DMS53 treated with DMSO at 0.1 percent for 48 hours (cell line): ENCODE measurements around the gene ADGRL3.
A peak's percentile ranks its signal among the peaks of the same experiment; 100 is the strongest.

Experiments used
- DNase-seq: peaks from one replicate; lab custom pipeline; 2025; ENCODE audit not compliant: unreplicated experiment; lab: John Stamatoyannopoulos, UW

ADGRL3 gene

DNA sequence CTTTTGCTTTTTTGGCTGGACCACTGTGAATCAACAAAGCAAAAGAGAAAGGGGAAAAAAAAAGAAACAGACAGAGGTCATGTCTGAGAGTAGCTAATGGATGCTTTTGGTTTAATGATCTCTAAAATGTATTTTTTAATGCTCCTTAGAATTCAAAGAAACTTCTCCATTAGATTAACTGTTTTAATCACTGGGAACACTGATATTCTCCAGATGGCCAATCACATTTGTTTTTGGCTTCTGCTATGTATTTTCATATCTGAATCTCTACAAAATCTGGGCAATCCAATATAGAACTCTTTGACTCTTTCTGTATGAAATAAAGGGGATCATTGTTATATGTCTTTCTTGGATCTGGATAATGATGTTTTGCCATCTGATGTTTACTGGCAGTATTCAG, 278.2 kb downstream of the ADGRL3 start:
- DNase-seq, result no peak

DNA sequence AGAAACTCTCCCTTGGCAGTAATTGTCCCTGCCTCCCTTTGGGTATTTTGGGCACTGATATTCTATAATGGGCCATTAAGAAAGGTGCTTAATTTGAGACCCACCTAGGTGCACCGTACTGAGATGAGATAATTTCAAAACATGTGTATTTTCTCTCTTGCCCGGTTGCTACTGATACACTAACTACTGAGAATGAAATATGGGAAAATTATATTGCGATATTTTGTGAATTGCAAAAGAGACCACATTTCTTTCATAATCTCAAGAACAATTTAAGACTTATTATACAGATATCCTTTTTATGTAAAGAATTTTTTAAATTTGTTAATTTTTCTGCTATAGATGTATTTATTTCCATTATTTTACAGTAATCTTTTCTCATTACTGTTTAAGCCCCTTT, 284.9 kb downstream of the ADGRL3 start:
- no peak for DNase-seq

DNA sequence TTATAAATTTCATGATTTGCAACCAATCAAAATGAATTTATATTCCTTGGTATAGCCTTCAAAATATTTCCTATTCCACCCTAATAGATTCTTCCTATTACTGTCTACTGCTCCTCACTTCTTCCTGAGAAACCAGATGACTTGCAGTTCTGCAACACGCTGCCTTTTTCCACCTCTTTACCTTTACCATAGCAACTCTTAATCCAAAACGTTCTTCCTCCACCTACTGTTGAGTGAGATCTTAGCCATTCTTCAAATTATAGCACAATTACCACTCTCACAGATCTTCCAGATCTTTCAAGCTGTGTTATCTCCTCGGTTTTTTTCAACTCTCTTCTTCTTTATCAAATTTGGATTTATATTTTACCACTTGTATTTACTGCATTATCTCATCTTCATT, 289.8 kb downstream of the ADGRL3 start:
- peak; percentile 7 for DNase-seq

DNA sequence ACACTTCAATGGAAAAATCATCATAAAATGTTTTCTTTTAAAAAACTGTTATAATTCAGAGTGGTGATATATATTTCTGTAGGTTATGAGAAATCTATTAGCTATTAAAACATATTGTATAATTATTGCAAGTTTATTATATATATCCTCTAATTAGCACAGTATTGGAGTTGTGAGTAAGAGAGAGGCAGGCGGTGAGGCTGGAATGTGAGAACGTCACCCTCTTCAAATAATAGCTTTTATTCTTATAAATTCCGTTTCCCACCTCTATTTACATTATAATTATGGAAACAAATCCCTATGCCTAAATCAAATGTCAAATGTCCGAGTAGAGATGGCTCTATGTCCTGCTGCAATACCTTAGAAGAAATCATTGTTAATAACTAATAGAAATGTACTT, 292.9 kb downstream of the ADGRL3 start:
- DNase-seq, result no peak

DNA sequence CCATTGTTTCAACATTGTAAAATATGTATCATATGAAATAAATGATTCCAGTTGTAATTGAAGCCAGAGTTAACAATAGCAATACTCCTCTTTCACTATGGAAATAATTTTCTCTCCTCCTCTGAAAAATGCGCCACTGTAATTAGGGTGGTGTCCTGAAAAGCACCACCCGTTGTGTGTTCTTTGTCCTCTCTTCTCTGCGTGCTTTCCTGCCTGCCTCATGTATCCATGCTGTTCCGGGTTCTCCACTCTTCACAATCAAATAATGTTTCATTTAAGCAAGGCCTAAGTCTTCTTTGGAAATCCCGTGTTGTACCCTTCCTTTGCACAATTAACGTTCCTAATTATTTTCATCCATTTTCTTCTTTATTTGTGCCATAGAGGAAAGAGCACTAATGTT, 293.3 kb downstream of the ADGRL3 start:
- DNase-seq, result no peak

DNA sequence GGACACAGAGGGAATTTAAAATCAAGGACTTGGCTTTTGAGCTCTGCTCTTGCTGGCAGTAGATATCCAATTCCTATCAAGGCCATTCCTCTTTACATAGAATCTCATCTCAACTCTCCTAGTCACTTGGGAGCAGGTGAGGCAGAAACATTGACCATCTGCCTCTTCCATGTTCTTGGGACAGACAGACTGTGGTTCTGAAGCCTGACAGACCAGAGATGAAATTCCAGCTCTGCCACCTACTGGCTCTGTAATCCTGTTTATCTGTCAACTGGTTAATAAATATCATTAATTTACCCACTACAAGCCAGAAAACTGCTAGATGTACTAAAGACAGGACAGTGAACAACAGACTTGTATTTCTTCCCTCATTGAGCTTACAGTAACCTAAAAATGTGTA, 300.8 kb downstream of the ADGRL3 start:
- DNase-seq, result peak; percentile 33

DNA sequence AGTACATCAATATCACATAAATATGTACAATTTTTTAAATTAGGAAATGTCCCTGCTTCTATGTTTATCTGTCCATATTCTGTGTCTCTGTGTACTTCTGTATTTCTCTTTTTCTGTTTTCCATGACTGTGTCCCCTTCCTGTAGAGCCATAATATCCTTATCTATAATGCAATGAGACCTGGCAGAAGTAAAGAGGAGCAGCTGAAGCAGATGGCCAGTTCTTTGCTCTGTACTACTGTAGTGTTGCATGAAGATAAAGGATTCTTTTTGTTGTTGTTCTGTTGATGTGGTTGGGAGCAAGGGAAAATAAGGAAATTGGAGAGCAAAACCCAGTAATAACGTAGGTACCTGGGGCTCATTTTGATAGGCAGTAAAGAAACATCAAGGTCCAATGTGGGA, 301.7 kb downstream of the ADGRL3 start:
- DNase-seq, result no peak

DNA sequence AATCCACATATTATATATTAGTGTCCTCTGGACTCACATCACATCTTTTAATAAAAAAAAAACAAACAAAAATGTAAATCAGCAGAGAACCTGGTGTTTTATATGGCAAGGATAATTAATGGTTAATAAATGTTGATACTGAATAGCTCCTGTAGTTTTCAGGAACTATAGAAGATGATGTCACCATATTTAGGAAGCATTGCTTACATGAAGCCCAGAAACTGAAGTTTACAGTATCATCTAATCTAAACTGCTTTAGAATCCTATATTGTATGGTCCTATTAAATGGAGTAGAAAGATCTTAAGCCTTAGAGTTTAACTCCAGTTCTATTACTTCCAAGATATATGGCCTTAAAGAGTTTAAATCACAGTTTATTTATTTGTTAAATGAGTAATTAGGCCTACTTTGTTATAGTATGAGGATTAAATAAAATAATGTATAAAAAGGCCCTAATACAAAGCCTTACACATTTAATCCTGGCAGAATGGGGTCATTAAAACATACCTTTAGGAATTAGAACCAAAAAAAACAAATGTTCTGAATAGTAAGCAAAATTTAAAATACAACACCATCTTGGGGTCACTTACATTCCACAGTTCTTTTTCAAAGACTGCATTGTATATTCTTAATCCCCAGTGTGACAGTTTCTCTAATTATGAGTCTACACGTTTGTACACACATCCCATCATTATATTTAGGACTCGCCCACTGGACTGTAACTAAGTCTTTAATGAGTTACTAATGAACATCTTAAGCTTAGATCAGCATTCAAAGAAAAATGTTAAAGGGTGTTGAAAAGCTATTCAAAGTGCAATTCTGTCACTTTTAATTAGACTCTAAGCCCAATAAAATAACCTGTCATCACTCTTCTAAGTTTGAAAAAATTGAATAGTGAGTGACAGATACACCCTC, 305.9 kb downstream of the ADGRL3 start:
- no peak for DNase-seq

DNA sequence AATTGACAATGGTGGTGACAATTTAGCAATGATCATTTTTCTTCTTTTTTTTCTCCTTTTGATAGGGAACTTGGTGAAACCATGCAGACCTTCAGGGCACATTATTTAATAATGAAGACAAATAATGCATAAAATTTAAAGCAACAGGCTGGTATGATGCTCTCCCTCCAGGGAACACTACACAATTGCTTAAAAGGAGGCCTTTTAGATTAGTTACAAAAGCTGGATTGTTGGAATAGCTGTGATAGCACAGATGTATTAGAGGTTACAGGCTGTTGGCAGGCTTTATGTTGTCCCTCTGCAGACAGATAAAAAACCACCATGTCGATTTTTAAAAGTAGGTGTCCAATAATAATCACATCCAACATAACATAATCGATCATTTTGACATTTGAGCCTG, 307.0 kb downstream of the ADGRL3 start:
- DNase-seq, result no peak

DNA sequence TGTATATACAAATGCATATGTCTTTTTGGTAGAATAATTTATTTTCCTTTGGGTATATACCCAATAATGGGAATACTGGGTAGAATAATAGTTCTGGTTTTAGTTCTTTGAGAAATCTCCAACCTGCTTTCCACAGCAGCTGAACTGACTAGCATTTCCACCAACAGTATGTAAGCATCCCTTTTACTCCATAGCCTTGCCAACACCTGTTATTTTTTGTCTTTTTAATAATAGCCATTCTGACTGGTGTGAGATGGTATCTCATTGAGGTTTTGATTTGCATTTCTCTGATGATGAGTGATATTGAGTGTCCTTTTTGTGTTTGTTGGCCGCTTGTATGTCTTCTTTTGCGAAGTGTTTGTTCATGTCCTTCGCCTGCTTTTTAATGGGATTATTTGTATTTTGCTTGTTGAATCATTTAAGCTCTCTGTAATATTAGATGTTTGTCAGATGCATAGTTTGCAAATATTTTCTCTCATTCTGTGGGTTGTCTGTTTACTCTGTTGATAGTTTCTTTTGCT, 309.7 kb downstream of the ADGRL3 start:
- peak; percentile 70 for DNase-seq

DNA sequence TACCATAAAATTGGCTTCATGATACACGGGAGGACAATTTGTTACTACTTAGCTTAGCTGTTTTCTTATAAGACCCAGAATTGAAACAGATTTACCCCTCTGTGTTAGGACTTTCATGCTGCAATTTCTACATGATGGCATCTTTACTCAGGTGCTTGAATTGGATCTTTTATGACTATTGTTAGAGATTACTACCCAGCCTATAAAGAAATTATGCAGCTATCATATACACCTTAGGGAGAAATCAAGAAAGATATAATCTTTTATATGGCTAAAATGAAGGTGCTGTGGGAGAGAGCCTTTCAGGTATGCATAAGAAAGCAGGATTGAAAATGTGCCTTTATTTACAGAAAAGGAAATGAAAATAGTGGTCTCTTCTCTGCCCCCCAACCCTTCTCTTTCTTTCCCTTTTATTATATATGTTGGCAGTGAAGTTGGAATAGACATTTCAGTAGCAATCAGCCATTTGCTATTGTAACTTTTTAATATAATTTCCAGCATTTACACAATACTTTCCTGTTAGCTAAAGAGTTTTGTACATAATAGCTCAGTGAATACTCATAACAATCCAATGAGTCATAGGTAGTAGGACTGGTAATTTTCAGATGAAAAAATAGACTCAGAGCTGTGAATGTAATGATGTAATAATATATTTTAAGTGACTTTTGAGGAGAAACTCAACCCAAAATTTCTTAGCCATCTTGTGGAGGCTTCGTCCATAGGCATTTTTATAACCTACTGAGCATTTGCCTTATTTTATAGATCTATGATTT, 311.8 kb downstream of the ADGRL3 start:
- peak; percentile 37 for DNase-seq

DNA sequence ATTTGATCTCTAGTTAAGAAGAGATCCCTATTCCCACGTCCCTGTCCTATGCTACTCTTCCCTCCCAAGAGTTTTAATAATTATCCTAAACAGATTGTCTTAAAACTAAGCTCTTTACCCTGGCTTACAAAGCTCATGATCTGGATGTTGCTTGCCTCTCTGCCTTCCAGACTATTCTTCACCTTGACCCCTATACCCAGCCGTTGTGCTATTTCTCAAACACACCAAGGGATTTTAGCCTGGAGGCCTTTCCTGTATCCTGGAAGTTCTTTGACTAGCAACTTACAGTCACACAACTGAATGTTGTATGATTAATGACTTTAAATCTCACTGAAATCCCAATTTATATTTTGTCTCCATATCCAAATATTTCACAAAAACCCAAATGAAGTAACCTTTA, 314.9 kb downstream of the ADGRL3 start:
- DNase-seq, result no peak

DNA sequence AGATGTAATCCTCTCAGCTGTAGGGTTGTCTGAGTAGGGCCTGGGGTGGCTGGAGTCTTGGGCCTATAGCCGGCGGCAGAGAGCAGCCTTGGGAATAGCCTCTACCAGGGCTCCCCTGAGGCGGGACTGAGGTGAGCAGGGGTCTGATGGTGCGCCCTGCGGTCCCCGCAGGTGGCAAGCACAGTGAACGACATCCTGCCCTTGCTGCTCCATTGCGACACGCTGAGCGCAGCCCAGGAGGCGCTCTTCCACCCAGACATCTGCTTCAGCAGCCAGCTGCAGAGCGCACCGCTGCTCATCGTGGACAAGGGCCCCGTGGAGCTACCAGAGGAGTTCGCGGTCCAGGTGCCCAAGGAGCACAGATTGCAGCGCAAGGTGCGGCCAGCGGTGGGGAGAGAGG, 317.0 kb downstream of the ADGRL3 start:
- no peak for DNase-seq

DNA sequence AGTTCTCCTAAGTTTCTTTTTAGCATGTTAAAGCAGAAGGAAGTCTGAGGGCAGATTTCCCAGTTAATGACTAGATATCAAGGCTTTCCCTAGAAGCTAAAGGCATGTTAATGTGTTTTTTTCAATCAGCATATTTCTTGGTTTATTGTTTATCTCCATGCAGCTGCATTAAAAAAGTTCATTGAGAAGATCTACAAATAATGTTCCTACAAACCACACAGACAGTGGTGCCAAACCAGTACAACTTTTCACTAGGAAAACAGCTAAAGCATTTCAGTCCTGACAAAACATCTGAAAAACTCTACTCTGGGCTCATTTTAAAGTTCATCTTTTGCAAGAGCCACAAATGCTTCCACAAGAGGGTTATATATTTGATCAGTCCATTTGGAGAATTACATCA, 320.0 kb downstream of the ADGRL3 start:
- no peak for DNase-seq

DNA sequence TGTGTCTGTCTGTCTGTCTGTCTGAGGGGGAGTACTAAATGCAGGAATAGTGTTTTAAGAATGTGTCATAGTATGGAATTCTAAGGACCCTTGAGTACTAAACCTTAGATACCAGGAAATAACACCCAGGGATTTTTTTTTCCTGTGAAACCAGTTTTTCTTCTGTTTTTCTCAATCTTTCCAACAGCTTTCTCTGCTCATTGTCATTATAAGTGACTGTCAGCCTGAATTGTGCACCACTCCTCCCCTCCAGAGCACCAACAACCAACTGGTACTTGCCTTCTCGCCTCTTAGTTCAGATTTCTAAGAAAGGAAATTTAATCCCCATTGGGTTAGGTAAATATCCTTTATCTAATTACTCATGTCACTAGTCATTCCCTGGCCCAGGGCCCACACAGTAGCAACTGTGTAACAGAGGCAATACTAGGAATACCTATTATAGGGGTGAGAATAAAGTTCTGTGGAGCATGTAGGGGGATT, 320.6 kb downstream of the ADGRL3 start:
- peak; percentile 62 for DNase-seq

DNA sequence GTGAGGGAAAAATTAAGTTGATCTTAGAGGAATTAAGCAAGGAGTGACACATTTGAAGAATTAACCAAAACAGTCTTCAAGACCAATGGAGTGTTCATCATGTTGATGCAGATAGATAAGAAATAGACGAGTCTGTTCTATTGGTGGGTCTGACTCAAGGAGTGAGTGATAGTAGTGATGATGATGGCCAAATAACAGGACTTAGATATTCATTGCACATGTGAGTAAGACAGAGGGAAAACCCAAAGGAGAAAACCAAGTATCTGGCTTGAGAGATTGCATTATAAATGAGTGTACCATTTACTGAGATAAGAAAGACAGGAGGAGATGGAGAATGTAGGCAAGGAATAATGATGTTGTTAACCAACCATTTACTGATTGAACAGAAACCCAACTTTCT, 321.3 kb downstream of the ADGRL3 start:
- DNase-seq, result no peak

DNA sequence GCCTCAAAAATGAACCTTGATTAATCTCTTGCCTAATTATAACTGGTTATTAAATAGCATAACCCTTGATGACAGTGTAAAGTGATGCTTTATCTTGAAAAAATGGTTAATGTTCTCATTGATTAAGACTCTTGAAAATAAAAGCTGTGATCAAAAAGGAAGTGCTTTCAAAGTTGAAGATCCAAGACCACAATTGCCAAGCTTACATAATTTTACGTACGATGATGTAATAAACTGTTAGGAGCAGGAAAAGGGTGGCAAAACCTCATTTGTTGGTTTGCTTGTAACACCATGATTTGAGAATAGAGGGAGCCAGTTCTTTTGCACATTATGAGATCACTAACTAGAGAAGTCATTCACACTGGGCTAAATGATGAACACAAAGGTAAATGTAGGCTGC, 322.2 kb downstream of the ADGRL3 start:
- DNase-seq, result no peak

DNA sequence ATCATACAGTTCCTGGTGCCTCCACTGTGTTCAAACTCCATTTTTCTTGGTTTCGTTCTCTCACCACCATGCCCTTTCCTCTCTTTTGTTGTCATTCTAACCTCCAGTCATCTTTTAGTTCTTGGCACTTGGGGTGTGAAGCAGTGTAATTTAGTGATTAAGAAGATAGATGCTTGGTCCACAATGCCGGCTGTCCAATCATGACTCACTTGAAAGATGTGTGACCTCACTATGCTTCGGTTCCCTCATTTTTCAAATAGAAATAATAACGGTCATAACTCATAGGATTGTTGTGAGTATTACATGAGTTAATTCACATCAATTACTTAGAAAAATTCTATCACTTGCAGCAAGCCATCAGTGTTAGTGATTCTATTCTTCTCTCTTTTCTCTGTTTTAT, 327.8 kb downstream of the ADGRL3 start:
- no peak for DNase-seq

DNA sequence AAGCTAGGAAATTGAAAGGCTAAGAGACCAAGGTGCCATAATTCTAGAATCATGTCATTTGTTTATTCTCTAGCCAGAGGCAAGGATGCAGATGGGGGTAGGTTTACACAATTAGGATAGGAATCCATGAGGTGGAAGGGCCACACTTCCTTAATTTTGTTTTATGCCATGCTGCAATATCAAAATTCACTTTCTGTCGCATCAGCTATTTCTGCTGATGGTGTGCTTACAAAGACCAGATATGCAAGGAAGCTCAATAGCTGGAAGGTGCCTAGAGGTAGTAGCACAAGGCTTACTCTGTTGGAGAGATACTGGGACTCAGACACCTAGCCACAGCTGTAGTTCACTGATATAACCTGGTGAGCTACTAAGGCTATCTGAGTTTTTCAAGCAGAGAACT, 328.5 kb downstream of the ADGRL3 start:
- no peak for DNase-seq

DNA sequence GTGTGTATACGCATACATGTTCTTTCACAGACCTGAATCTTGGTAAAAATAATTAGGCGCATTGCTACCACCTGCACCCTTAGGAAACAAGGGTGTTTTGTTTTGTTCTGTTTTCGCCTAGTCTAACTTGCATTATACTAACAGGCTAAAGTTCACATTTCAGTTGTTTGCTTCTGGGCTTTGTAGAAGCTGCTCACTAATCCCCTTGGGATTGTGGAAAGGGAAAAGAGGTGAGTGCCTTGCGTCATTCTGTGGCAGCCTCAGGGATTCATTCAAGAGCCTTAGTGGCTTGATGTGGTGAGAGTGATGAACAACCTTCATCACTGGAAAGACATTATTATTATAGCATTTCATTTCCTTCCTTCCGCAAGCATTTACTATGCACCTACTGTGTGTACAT, 331.1 kb downstream of the ADGRL3 start:
- DNase-seq, result no peak

DNA sequence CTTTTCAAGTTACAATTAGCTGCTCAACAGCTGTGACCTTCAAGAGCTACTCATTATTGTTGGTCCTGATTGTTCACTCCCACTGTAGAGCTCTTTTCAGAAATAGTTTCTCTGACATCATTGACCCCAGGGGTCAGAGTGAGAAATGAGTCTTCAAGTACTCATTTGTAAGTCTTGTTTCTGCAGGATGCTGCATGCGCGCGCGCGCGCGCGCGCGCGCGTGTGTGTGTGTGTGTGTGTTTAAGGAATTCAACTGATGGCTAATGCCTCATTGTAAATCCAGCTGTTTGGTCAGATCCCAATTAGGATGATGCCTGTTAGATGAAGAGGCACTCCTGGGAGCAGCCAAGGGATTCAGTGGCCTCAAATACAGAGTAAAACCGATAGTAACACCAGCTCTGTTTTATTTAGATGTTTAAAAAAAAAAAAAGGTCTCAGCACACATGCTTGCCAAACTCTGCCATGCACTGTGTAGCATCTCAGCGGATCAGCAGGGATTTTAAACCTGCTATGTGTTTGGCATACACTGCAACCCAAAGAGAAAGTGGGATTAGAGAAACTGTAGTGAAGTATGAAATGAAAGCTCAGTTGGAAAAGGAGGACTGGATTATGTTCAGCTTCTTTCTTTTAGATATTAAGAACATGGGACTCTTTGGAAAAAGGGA, 332.3 kb downstream of the ADGRL3 start:
- DNase-seq, result no peak
